HG03064 (cell line): ENCODE measurements around the gene MRC2.

Experiments
- ATAC-seq: cut with Tn5 transposase; IDR thresholded peaks from one replicate; pipeline ENCODE4 v1.9.1; 2021; ENCODE audit warnings: low read depth; ENCODE audit not compliant: unreplicated experiment

The MRC2 gene

DNA sequence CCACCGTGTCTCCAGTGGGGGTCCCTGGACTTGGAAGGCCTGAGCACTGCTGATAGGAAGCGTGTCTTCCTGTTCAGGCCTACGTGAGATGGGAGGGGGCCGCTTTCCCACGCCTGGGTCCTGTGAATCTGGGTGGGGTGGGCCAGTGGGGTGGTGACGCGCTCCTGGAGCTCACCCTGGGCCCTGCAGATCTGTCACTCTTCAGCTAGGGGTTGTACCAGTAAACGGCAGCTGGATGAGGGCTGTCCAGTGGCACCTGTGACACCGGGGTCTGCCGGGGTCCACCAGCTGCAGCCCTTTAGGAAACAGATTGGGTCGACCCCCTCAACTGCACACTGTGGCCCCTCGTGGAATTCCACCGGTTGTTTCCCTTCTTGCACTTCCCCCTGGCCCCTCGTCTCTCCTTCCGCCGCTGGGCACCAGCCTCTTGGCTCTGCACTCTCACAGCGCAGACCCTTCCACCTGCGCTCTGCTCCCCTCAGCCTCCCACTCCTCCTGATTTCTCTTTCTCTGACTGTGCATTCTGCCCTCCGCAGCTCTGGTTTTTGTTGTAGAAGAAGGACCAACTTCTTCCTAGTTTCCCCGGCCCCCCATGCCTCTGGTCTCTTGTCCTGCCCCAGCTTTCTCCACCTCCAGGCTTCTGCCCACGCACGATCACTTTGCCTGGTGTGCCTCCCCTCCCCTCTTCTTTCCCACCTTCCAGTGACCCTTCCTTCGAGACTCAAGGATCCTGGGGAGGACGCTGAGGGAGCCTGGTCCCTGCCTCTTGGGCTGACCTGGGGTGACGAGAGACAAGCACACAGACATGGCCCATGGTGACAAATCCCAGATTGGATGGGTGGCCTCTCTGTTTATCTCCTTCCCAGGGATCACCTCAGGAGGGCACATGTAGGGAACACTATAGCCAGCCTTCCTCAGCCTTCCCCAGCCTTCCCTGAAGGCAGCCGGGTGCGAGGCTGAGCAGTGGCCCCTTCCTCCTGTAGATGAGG, 4.8 kb downstream of the MRC2 start:
- no peak for ATAC-seq

DNA sequence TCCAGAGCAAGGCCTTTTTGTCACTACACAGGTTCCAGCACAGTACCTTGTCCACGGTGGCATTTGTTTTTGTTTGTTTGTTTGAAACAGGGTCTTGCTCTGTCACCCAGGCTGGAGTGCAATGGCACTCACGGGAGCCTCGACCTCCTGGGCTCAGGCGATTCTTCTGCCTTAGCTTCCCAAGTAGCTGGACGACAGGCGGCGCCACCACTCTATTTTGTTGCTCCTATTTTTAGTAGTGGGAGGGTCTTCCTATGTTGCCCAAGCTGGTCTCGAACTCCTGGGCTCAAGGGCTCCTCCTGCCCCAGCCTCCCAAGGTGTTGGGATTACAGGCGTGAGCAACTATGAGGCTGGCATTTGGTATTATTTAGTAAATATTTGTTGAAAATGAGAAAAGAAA, 10.3 kb downstream of the MRC2 start:
- ATAC-seq, result no peak

DNA sequence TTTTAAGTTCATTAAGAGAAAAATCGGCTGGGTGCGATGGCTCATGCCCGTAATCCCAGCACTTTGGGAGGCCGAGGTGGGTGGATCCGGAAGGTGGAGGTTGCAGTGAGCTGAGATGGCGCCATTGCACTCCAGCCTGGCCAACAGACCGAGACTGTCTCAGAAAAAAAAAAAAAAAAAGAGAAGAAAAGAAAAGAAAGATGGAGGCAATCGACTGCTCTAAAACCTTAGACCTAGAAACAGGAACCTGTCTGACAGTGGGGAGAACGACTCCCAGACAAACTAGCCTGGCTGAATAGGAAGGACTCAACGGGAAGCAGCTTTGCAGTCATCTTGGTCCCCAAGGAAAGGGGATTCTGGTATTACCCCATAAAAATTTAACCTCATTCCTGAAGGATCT, 13.7 kb downstream of the MRC2 start:
- ATAC-seq, result no peak

DNA sequence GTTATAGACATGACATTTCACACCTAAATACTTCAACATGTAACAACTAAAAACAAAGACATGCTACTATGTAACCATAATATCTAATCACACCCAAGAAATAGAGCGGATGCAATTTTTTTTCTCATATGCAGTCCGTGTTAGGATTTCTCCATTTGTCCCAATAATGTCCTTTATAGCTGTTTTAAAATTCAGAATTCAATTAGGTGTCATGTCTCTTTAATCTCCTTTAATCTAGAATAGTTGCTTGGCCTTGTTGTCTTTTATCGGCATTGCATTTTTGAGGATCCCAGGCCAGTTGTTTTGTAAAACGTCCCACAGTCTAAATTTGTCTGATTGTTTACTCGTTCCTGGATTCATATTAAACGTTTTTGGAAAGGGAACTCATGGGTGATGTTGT, 14.5 kb downstream of the MRC2 start:
- ATAC-seq, result no peak

DNA sequence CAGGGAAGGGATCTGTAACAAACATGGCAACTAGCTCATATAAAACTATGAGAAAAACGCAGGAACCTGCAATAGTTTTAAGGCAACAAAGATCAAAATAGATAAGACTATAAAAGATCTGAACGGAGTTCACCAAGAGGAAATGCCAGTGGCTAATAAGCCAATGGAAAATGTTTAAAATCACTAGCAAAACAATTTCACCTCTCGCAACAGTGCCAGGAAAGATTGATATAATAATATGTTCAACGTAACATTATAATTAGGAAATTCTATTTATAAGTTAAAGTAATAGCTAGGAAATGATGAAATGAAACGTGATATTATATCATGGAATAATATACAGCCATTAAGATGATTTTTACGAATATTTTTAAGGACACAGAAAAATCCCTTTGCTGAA, 16.0 kb downstream of the MRC2 start:
- ATAC-seq, result no peak

DNA sequence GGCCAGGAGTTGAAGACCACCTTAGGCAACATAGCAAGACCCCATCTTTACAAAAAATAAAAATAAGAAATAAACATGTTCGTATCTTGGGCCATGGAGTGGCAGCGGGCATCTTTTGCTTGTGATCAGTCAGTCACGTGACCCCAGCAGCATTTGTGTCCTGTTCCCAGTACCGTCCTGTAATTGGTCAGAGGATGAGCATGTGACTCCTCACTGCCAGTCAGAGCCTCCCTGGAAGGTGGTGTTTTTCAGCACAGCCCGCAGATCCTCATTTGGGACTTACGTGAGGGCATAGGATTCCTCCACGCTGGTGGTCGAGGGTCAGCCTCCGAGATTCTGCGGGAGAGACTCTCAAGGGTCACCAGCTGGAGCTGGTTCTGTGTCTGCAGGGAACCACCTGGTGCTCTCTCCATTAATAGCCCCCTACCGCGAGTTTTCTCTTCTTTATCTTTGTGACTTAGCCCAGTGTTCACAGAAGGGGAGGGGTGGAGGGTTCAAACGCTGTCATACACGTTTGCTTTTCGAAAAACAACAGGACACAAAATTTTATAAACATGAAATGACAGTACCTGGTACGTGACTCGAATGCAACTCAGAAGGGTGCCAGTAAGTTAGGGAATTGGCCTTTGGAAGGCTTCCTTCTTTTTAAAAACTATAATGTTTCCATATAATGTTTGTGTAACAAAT, 17.2 kb downstream of the MRC2 start:
- ATAC-seq, result no peak

DNA sequence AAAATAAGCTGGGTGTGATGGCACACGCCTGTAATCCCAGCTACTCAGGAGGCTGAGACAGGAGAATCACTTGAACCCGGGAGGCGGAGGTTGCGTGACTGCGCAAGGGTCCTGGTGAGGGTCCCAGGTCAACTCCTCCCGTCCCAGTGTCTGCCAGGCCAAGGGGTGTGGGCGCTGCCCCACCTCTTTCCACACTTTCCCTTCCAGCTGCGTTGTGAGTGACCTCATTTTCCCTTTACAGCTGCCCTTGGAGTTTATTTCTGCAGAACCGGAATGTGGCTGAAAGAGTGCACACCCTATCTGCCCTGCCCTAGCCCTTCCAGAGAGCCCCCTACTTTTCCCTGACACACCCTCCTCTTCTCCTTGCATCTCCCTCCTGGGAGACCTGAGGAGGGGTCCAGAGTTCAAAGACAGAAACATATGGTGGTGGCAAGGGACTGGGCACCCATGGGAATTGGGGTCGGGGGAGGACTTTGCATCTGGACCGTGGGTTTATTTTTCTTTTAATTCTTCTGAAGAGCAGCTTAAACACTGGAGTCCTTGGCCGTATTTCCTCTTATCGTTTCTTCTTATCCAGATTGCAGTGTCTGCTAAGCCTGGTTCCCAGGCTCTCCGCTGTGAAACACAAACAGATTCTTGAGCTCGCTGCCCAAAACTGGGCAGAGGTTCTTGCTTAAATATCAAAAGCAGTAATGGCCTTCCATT, 20.9 kb downstream of the MRC2 start:
- ATAC-seq, result no peak

DNA sequence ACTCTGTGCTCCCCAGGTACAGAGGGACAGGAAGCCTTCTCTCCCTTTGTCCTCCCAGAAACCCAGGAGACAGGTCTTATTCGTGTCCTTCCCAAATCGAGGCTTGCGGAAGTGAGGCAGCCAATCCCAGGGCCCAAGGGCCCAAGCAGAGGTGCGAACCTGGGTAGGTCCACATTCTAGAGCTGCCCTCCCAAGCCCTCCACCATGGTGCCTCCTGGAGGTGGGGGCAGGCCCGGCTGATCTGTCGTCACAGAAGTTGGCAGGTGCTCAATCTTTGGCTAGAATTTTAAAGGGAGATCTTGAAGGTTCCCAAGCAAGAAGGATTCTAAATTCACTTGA, 21.5 kb downstream of the MRC2 start:
- no peak for ATAC-seq

DNA sequence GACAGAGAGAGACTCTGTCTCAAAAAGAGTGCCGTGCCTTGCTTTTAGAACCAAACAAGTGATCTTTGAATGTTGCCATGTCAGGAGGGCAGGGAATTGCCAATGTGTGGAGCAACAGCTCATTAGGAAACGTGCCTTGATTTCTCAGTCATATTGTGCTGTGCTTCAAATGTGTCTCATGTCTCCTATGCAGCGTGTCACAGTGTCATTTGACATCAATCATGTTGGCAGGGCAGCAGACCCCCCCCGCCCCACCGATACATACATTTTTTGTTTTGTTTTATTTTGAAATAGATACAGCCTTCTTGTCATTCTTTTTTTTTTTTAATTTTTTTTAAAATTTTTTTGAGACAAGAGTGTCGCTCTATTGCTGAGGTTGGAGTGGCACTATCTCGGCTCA, 22.1 kb downstream of the MRC2 start:
- ATAC-seq, result no peak

DNA sequence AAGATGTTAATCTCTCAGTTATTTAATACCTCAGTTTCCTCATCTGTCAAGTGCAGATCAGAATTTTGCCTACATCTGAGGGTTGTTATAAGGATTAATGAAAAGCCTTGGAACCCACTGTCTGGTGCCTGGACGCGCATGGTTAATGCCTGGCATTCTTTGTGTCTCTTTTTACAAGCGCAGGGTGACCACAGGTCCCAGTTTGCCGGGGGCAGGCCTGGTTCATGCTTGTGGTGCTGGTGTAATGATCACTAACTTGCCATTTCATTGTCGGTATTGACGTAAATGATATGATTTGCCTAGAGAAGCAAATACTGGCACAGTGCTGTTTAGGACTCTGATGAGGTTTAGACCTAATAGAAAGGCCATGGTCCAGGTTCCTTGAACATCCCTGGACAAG, 23.1 kb downstream of the MRC2 start:
- ATAC-seq, result no peak

DNA sequence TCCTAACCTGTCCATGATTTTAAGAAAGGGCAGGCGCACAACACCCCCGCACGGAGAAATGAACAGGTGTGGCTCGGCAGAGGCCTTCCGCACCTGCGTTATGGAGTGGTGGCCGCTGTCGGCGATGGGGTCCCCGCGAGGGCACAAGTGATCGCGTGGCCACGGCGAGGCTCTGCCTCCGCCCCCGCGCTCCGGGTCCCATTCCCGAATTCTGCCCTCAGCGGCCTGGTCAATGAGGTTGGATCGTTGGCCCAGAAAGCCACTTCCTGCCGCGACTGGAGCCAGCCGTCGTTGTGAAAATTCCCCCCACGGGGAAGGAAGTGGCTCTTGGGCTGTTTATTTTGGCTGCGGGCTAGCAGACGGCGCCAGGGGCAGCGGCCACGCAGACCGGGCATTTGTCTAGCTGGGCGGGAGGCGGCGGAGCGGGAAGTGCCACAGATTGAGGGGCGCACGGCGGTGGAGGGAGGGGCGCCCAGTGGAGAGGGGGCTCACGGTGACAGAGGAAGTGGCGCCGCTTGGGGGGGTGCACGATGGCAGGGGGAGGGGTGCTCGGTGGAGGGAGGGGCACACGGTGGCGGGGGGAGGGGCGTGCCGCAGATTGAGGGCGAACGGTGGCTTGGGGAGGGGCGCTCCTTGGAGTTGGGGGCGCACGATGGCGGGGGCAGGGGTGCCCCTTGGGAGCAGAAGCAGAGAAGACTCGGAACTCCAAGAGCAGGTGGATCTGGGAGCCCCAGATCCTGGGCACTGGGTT, 25.0 kb downstream of the MRC2 start:
- no peak for ATAC-seq

DNA sequence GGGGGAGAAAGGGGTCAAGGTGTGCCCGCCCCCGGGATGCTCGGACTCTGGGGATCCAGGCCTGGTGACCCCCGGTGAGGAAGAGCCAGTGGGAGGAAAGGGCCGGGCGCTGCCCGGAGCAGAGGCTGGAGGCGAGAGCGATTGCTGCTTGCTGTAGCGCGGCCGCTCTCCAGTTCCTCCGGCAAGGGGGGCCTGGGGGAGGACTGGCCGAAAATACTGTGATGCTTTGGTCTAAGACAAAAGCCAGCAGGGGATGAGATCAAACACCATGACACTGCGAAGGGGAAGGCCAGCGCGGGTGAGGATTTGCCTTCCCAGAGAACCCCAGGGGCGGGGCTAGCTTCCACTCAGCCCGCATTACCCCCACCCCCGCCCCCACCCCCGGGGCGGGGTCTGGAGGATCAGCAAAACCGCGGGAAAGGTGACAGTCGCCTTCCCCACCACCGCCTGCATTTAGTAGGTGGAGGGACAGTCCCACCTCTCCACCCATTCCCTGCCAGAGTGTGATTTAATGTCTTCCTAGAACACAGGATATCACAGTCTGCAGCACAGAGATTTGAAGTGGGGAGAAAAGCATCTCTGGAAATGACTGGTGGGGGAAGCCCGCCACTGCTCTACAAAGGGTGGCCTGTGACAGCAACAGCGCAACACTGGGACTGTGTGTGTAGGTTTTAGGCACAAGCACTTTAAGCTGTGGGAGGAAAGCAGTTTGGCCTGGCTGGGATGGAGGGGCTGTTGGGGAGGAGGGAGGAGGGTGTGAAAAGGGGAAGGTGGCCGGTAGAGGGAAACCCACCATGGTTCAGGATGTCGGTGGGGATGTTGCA, 25.7 kb downstream of the MRC2 start:
- peak; percentile 86 for ATAC-seq

DNA sequence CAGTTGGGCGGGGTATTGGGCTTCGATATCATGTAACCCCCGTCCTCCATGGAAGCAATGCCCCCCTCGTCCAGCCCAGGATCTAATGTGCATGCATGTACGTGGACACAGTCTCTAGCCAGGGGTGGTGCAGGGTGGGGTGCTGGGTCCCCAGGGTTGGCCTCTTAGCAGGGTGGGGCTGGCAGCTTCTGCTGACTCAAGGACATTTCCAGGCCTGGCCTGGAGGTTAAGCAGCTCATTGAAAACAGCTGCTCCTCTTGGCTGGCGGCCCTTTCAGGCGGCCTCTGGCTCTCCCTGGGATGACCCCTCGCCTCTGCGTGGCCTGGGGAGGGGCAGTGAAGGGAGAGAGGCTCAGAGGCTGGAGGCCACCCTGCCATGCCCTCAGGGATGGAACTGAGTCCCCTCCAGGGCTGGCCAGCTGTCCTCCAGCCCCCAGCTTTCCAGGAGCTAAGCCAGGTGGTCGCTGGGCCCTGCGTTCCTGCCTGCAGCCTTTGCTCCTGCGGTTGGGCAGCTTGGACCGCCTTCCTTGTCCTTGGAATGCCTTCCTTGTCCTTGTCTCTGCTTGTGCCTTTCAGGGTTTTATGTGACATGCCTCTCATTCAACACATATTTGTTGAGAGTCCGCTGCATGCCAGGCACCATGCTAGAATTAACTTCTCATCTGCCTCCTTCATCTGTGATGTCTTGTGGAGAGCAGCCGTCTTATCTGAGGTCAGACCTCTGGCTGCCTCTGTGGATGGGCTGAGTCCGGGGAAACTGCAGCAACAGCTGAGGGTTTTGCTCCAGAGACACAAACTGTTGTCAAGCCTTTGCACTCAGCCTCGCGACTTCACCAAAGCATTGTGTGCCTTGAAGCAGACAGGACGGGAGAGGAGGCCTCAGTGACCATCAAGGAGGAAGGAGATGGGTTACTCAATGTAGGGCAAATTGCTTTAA, 26.6 kb downstream of the MRC2 start:
- ATAC-seq, result no peak

DNA sequence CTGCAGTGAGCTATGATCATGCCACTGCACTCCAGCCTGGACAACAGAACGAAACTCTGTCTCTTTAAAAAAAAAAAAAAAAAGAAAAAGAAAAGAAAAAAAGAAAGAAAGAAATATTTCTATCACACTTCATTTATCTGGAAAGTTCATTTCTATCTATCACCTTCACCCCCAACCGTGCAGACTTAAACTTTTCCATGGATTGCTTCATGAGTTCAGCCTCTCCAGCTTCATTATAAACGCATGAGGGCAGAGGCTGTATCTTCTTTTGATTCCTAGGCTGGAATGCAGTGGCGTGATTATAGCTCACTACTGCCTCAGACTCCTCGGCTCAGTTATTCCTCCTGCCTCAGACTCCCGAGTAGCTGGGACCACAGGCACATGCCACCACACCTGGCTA, 28.2 kb downstream of the MRC2 start:
- no peak for ATAC-seq

DNA sequence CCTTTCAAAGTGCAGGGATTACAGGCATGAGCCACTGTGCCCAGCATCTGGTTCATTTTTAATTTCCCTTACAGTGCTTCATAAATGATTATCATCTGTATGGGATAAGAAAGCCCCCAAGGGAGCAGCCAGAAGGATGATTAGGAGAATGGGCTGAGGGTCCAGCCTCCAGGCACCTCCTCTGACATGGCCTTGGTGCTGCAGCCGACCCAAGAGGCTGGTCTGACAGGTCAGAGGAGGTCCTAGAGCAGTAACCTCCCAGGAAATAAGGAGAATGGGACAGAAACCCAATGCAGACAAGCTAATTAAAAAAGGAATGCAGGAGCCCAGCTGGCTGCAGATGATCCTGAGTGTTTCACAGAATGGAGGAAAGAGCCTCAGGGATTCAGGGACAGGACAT, 29.0 kb downstream of the MRC2 start:
- no peak for ATAC-seq

DNA sequence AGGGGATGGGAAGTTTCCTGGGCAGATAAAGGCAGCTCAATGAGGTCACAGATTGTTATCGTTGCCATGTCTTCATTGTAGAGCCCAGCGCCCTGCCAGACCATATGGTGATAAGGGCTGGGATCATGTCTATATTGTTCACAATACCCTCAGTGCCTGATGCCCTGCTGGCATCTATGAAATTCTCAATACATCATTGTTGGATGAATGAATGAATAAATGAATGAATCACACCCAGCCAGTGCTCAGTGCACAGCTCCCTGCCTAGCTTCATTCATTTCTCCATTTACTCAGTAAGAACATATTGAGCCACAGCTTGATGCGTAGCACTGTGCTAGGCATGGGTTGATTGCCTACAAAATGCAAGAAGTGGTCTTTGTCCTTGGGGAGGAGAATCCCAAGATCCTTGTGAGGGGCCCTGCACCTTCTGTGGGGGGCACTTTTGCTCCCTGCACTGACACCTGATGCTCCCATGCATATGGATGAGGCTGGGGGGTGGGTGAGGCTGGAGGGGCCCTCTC, 29.7 kb downstream of the MRC2 start:
- ATAC-seq, result no peak

DNA sequence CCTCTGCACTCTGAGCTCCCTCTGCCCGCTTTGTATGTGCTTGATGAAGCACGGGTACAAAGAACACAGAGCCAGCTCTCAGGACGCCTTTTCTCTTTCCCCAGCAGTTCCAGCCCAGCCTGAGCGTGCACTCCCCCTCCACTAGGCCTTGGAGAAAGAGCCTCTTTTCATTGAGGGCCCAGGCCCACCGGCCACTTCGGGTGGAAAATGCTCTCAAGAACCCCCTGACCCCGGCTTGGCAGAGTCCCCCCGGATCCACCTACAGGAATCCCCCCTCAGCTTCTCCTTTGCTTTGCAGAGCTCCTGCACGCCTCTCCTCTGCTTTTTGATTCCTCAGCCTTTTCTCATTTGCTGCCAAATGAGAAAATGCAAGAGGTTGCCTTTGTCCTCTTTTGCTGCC, 30.2 kb downstream of the MRC2 start:
- no peak for ATAC-seq

DNA sequence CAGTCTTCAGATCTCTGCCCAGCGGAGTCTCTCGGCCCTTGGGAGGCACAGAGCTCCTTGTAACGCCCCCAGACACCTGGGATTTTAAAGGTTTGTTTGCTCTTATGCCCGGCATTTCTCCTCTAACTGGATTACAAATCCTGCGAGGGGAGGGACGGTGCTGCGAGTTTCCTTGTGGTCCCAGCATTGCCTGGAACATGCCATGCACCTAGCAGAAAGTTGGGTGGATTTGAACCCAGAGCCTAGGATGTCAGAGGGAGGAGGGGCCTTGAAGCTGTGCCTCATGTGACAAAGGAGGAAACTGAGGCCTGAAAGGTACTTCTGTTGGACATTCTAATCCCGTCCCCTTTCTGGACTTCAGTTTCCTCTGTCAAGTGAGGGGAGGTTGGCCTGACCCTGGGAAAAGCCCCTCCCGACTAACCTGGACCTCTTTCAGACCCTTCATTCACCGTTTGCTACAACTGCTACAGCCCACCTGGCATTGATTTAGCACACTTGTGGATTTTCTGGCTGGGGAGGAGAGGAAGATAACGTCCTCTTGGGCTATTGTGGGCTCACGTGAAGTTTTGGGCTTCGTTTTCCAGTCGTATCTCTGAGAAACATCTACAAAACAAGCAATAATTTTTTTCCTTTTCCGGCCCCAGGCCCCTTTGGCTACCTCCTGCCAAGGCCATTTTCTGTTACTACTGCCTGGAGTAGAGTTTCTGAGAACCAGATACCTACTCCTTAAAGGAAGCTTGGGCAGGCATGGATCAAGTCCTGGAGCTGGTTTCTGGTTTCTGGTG, 30.9 kb downstream of the MRC2 start:
- ATAC-seq, result no peak
